GM21447 (cell line): ENCODE data around the gene ORM2.

ENCODE experiments used
- ATAC-seq: cut with Tn5 transposase; IDR thresholded peaks from one replicate; pipeline ENCODE4 v1.9.1; 2021; ENCODE audit not compliant: unreplicated experiment

The ORM2 gene

DNA sequence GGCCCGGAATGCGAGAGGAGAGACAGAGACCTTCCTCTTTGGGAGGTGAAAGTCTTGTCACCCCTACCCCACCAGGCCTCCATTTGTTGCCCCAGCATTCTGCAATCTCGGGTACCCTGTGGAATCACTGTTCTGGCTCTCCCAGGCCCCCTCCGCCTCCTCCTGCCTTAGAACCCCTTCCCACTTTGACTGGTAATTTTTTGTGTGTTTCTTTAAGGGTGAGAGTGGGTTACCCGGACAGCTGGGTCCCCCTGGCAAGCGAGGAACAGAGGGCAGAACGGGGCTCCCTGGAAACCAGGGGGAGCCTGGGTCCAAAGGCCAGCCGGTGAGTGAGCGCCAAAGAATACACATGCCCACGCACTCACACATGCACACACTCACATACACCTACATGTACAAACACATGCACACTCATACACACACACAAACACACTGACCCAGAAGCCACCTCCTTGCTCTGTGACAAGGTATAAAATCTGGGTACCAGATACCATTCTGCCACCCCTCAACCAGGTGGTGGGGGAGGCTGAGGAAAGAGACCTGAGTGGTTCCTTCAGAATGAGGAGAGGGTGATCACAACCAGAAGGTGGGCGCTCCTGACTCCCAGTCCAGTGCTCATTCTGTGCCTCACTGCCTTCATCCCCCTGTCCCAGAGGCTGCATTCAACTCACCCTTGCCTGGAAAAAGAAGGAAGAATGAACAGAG lies 37.6 kb upstream of the ORM2 start:
- ATAC-seq = no peak

DNA sequence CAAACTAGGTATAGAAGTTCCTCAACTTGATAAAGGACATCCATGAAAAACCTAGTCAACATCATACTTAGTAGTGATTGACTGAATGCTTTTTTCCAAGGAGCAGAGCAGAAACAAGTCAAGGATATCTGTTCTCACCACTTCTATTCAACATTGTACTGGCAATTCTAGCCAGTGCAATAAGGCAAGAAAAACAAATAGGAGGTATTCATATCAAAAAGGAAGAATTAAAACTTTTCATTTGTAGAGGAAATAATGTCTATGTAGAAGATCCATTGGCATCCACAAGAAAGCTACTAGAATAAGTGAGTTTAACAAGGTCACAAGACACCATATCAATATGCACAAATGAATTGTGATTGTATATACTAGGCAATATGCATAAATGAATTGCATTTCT lies 35.0 kb upstream of the ORM2 start:
- no peak for ATAC-seq

DNA sequence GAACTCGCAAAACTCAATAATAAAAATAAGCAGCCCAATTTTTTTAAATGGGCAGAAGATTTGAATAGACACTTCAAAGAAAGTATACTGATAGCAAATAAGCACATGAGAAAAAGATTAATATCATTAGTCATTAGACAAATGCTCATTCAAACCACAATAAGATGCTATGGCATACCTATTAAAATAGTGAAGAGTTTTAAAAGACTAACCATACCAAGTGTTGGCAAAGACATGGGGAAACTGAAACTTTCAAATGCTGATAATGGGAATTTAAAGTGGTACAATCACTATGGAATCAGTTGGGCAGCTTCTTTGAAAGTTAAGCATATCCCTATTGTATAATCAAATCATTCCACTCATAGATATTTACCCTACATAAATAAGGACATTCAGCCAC lies 33.3 kb upstream of the ORM2 start:
- ATAC-seq = no peak

DNA sequence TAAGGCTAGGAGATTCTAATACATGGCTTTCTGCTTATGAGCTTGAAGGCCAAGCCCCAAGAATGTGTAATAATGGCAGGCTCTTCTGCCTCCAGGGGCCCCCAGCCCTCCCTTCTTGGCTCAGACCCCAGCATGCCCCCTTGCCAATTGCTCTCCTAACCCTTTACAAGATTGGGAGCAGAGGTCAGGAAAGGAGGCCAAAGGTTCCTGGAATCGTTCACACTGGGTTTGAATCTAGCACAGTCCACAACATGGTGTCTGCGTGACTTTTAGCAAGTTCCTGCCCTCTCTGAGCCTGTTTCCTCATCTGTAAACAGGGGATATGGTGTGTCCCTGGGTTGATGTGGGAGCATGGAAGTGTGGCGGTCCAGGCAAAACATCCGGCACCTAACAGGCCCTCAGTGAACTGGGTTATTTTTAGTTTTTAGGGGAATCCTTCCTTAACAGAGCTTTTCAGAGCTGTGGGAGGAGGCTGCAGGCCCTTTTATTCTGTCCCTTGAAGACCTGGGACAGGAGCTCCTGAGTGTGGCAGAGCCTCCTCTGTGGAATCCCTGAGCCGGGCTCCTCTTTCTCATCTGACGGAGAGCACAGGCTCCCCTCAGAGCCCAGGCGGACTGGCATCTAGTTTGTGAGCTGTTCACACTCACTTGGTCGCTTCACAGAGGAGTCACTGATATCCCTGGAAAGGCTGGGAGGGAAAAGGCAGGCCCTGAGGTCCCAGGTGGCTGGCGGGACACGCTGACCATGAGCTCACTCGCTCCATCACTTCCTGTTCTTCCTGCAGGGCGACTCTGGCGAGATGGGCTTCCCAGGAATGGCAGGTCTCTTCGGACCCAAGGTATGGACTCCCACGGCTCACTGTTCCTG lies 30.1 kb upstream of the ORM2 start:
- ATAC-seq = no peak

GRCh38 chr9:114300153-114300845 lies 29.4 kb upstream of the ORM2 start:
- ATAC-seq = no peak

- ATAC-seq = no peak
These were observed 28.5 kb upstream of the ORM2 start for GRCh38 chr9:114300846-114301797.

DNA sequence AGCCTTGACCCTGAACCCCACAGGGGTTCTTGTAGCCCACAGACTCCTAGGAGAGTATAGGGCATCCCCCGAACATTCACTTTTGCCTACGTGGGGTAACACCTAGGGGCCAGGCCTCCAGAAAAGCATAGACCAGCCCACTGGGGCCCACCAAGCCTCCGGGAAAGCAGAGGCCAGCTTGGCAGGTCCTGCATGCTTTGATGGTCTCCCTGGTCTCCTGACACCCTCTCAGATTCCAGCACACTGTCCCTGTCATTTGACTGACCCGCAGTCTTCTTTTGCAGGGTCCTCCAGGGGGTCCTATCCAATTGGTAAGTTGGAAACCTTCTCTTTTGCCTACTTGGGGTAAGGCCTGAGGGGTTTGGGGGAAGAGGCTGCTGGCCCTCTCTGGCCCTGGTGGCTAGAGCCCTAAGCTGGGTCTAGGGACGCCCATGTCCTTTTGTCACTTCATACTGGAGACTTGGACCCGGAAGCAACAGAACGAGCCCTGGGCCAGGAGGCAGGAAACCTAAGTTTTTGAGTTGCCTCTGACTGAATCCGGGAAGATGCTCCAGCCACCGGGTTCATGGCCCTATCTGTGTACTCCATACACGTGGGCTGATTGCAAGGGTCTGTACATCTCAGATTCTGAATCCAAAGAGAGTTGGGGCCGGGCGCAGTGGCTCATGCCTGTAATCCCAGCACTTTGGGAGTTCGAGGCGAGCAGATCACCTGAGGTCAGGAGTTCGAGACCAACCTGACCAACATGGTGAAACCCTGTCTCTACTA lies 27.7 kb upstream of the ORM2 start:
- ATAC-seq = no peak

DNA sequence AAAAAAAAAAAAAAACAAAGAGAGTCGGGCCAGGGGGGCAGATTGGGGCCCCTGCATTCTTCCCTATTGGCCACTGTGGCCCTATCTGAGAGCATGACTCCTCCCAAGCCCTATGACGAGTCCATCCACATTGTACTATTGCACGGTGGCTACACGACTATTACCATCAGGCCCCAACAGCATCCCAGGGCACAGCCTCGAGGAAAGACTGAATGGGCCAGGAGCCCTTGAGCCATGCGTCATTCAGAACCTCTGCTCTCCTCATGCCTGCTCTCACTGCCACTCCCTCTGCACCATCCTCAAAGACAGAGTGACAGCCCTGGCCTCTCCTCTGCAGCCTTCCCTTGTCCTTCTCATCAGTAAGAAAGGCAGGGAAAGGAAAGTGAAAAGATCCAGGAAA lies 26.9 kb upstream of the ORM2 start:
- no peak for ATAC-seq

GRCh38 chr9:114303571-114303970 lies 26.1 kb upstream of the ORM2 start:
- ATAC-seq = no peak

- no peak for ATAC-seq
These were observed 25.7 kb upstream of the ORM2 start for GRCh38 chr9:114303977-114304376.

GRCh38 chr9:114304416-114305188 lies 25.1 kb upstream of the ORM2 start:
- no peak for ATAC-seq

- no peak for ATAC-seq
These were observed 21.8 kb upstream of the ORM2 start for GRCh38 chr9:114307899-114308267.

- ATAC-seq = no peak
These were observed 21.2 kb upstream of the ORM2 start for GRCh38 chr9:114308361-114308950.

DNA sequence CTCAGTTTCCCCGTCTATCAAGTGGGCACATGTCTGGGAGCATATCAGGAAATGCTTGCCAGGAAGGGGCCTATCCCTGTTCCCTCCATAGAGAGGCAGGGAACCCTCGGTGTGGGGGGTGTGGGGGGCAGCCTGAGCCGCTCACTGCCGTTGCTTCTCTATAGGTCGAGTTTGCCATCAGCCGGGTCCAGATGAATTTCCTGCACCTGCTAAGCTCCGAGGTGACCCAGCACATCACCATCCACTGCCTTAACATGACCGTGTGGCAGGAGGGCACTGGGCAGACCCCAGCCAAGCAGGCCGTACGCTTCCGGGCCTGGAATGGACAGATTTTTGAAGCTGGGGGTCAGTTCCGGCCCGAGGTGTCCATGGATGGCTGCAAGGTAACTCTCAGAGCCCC lies 20.6 kb upstream of the ORM2 start:
- no peak for ATAC-seq

DNA sequence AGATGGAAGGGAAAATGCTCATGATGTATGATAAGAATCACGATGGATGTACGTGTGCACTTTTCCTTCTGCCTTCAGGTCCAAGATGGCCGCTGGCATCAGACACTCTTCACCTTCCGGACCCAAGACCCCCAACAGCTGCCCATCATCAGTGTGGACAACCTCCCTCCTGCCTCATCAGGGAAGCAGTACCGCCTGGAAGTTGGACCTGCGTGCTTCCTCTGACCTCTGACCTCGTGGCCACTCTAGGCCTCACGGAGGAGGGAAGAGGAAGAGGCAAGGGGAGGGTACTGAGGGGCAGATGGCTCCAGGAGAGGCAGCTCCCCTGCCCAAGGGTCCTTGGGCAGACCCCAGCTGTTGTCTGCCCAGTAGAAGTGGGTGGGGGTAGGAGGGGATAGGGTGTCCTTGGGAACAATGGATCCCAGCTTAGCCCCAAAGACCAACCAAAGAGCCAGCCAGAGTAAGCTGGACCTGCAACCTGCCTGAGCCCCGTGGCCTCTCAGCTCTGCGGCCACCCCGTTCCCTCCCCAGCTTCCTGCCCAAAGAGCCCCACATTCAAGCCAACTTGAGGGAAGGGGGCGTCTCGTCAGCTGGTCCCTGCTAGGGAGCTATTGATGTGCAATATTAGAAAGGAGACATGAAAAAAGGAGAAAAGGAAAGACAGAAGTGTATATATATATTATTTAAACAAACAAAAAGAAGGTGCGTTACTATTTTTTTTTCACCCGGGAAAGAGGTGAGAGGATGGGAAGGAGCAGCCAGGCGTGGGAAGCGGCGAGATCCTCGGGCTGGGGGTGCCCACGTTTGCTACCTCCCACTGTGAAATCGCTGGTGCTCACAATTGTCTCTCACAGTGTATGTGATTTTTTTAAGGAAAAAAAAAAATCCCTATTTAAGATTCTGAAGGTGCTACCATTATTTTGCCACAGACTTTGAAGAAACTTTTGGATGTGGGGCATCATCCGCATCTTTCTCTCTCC lies 18.9 kb upstream of the ORM2 start:
- no peak for ATAC-seq

DNA sequence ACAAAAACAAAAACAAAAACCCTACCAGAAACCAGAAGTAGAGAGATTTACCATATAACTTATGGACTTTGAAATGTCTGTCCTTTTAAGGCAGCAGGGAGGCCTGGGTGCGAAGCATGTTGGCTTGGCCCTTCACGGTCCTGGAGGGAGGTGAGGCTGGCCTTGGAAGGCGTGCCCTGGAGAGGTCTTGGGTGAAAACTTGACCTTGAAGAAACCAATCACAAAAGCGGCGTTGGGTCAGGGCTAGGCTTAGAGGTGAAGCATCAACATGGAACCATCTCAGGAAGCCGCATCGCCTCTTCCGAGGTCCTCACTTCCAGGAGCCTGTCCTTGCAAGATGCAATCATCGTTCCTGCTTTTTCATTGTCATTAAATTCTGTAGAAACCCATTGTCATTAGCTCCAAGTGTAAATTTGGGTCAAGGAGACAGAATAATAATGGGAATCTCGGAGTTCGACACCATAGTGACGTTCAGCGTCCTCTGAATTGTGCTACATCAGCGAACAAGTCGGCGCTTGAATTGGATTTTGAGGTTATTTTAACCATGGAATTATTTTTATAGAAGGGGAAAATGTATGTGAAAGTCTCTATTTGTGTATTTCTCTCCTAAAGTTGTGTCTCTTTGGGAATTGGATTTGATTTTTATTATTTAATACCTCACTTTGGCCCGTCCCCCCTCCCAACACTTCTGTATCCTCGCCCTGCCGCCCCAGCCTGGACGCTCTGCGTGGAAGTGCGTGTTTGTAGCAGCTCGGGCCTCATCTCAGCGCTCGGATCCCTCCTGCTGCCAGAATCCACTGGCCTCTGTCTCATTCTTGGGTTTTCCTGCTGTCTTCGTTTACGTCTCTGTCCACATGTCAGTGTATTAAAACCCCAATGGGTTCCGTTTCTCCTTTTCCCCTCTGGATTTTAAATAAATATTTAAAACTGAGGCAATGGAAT lies 17.8 kb upstream of the ORM2 start:
- ATAC-seq = no peak

DNA sequence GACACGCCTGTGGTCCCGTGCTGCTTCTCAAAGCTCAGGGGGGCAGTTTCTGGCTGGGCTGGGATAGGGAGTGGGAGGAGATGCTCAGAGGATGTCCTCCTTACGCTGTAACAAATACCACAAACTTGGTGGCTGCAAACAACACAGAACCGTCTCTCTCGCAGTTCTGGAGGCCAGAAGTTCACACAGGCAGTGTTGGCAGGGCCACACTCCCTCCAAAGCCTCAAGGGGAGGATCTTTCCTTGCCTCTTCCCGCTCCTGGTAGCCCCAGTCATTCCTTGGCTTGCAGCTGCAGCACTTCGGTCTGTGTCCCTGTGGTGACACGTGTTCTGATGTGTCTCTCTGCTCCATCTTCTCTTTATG lies 17.2 kb upstream of the ORM2 start:
- no peak for ATAC-seq
